ENCODE results near the gene KCNK2.

KCNK2 gene

GRCh38 chr1:215267495-215267894, 185.0 kb downstream of the KCNK2 start:
- TF ChIP-seq POLR2A (IDR thresholded peaks at IDR 0.05; ENCODE audit: low read length) (no peak), GATA1 (IDR thresholded peaks at IDR 0.05; ENCODE audit: low read depth, low read length) (no peak)
- DNase-seq: no peak

- DNase-seq: no peak
- TF ChIP-seq POLR2A (IDR thresholded peaks at IDR 0.05; ENCODE audit: low read length) (no peak), GATA1 (IDR thresholded peaks at IDR 0.05; ENCODE audit: low read depth, low read length) (no peak)
Observed at GRCh38 chr1:215269955-215270354, 187.4 kb downstream of the KCNK2 start.

GRCh38 chr1:215273838-215274516, 191.4 kb downstream of the KCNK2 start:
- TF ChIP-seq GATA1 (IDR thresholded peaks at IDR 0.05; ENCODE audit: low read depth, low read length) (no peak), POLR2A (IDR thresholded peaks at IDR 0.05; ENCODE audit: low read length) (no peak)
- DNase-seq: no peak

GRCh38 chr1:215276582-215276981, 194.0 kb downstream of the KCNK2 start:
- DNase-seq: no peak

GRCh38 chr1:215277532-215277931, 195.0 kb downstream of the KCNK2 start:
- no peak for DNase-seq
- no peak for TF ChIP-seq POLR2A (IDR thresholded peaks at IDR 0.05; ENCODE audit: low read length)
- TF ChIP-seq GATA1 (IDR thresholded peaks at IDR 0.05; ENCODE audit: low read depth, low read length): no peak

More at GRCh38 chr1:215276582-215276981, 194.0 kb downstream of the KCNK2 start:
- TF ChIP-seq GATA1 (IDR thresholded peaks at IDR 0.05; ENCODE audit: low read depth, low read length): no peak
- TF ChIP-seq POLR2A (IDR thresholded peaks at IDR 0.05; ENCODE audit: low read length): no peak

GRCh38 chr1:215279682-215280081, 197.1 kb downstream of the KCNK2 start:
- DNase-seq: no peak
- TF ChIP-seq GATA1 (IDR thresholded peaks at IDR 0.05; ENCODE audit: low read depth, low read length) (no peak), POLR2A (IDR thresholded peaks at IDR 0.05; ENCODE audit: low read length) (no peak)

- no peak for DNase-seq
- no peak for TF ChIP-seq GATA1 (IDR thresholded peaks at IDR 0.05; ENCODE audit: low read depth, low read length)
- no peak for TF ChIP-seq POLR2A (IDR thresholded peaks at IDR 0.05; ENCODE audit: low read length)
Observed at GRCh38 chr1:215282557-215282956, 200.0 kb downstream of the KCNK2 start.

GRCh38 chr1:215285013-215285800, 202.7 kb downstream of the KCNK2 start:
- no peak for TF ChIP-seq POLR2A (IDR thresholded peaks at IDR 0.05; ENCODE audit: low read length)
- TF ChIP-seq GATA1 (IDR thresholded peaks at IDR 0.05; ENCODE audit: low read depth, low read length): no peak
- no peak for DNase-seq
